Ascending aorta (tissue), 2 donors: ENCODE data around the gene EIF4EBP3. TPM values are rescaled to one million over a fixed set of nuclear protein-coding genes. Genes with fewer than 3 reads are reported as not detected.

ENCODE experiments used
- DNase-seq, 2 donors: peaks; one replicate each; pipeline ENCODE4 v3.0.0-alpha.2; 2019; ENCODE audit warnings: low spot score in 2 of 2
- H3K27ac ChIP-seq, 2 donors: fragments of 200-600 bp; sonication (generic); one replicate each; pipeline ENCODE4 v1.5.1; 2016 to 2017; ENCODE audit warnings: mild to moderate bottlenecking in 1 of 2
- H3K27me3 ChIP-seq: fragments of 200-600 bp; sonication (generic); one replicate; pipeline ENCODE4 v1.5.1; 2017
- H3K36me3 ChIP-seq, 2 donors: fragments of 200-600 bp; sonication (generic); one replicate each; pipeline ENCODE4 v1.5.1; 2016
- H3K4me1 ChIP-seq, 2 donors: fragments of 200-600 bp; sonication (generic); one replicate each; pipeline ENCODE4 v1.5.1; 2016 to 2017; ENCODE audit warnings: mild to moderate bottlenecking in 1 of 2
- H3K4me3 ChIP-seq, 2 donors: fragments of 200-600 bp; sonication (generic); one replicate each; pipeline ENCODE4 v1.5.1; 2016 to 2017; ENCODE audit warnings: mild to moderate bottlenecking in 1 of 2
- H3K9me3 ChIP-seq, 2 donors: fragments of 200-600 bp; sonication (generic); one replicate each; pipeline ENCODE4 v1.5.1; 2016
- intact Hi-C: fragments of 100-400 bp; cut with DNase I; formaldehyde crosslinking; loops from one replicate; pipeline ENCODE4 v1.15.1; 2023
- total RNA-seq: library from RNA; depleted of rRNA; stranded (reverse); fragments of >200 nt; gene quantifications from one replicate; pipeline ENCODE4 v1.1.0, GENCODE V29; 2016
- TF ChIP-seq, protein P1 (sequence below), 3 experiments: fragments of 200-600 bp in 2 of 3; fragments of 450-650 bp in 1 of 3; sonication (generic) in 2 of 3; IDR thresholded peaks; one replicate each; pipeline ENCODE4 v1.5.1; 2016 to 2019; ENCODE audit warnings: antibody characterized with exemption in 3 of 3, mild to moderate bottlenecking in 1 of 3, moderate library complexity in 1 of 3

The EIF4EBP3 gene
- total RNA-seq, 1 donor from 2014 or later, result 4.0 TPM

DNA sequence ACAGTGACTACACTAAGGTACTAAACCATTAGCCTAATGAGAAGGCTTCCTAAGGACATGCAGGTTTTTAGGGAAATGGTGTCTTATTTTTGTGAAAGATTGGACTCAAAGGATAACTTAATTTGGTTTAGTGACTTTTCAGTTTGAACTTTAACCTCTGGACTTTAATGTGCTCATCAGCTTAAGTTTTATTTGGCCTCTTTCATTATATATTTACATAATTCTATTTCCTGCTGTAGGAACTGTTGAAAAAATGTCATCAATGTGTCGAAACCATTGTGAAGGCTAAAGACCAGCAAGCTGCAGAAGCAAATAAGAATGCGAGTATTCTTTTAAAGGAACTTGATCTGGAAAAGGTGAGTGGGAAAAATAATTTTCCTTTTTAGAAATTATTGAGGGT, 34.3 kb upstream of the EIF4EBP3 start:
- Histone ChIP-seq H3K9me3 (no peaks in the 10 kb centered on the region), H3K4me1 (no peaks in the 10 kb centered on the region), H3K27ac (no peak overlapping the region), H3K4me3 (no peak overlapping the region), H3K36me3 (peaks cover 42 to 71% of the 10 kb centered on the region in 2 donors), H3K27me3 (no peaks in the 10 kb centered on the region)
- intact Hi-C loops, result no loop called here
- DNase-seq, result no peak
- TF ChIP-seq, protein P1, sequence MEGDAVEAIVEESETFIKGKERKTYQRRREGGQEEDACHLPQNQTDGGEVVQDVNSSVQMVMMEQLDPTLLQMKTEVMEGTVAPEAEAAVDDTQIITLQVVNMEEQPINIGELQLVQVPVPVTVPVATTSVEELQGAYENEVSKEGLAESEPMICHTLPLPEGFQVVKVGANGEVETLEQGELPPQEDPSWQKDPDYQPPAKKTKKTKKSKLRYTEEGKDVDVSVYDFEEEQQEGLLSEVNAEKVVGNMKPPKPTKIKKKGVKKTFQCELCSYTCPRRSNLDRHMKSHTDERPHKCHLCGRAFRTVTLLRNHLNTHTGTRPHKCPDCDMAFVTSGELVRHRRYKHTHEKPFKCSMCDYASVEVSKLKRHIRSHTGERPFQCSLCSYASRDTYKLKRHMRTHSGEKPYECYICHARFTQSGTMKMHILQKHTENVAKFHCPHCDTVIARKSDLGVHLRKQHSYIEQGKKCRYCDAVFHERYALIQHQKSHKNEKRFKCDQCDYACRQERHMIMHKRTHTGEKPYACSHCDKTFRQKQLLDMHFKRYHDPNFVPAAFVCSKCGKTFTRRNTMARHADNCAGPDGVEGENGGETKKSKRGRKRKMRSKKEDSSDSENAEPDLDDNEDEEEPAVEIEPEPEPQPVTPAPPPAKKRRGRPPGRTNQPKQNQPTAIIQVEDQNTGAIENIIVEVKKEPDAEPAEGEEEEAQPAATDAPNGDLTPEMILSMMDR (IDR thresholded peaks at IDR 0.05), result no peak

DNA sequence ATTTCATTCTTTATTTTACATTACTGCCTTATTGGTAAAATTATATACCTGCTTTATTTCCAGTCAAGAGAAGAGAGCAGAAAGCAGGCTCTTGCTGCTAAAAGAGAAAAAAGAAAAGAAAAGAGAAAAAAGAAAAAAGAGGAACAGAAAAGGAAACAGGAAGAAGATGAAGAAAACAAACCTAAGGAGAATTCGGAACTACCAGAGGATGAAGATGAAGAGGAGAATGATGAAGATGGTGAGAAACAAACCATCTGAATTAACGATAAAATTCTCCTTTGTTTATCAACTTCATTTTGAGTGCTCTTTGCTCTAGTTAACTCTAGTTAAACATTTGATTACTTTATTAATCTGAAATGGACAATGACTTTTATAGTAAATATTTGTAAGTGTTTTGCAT, 23.5 kb upstream of the EIF4EBP3 start:
- no peak overlapping the region for H3K27ac ChIP-seq
- TF ChIP-seq, protein P1 (IDR thresholded peaks at IDR 0.05), result no peak
- intact Hi-C loops, result no loop called here
- H3K27me3 ChIP-seq, result no peaks in the 10 kb centered on the region
- peaks cover 47 to 58% of the 10 kb centered on the region in 2 donors for H3K36me3 ChIP-seq
- H3K4me3 ChIP-seq, result no peak overlapping the region
- no peaks in the 10 kb centered on the region for H3K4me1 ChIP-seq
- no peaks in the 10 kb centered on the region for H3K9me3 ChIP-seq
- DNase-seq, result no peak

DNA sequence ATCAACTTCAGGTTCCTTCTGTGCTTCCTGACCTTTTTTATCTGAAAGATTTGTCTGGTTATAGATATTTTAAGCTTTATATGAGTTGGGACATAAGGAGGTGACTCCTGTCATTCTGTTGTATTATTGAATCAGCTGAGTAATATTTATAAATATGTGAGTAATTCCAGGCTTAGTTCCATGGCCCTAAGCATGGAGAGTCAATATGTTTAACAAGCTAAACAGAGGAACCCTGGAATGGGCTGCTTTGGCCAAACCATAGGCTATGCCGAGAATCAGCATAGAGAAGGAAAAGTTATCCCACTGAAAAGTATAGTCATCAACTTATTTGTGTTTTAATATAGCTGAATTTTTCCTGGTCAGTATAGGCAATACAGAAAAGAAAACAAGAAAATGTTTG, 7.2 kb upstream of the EIF4EBP3 start:
- intact Hi-C loops, result no loop called here
- TF ChIP-seq, protein P1 (IDR thresholded peaks at IDR 0.05), result no peak

DNA sequence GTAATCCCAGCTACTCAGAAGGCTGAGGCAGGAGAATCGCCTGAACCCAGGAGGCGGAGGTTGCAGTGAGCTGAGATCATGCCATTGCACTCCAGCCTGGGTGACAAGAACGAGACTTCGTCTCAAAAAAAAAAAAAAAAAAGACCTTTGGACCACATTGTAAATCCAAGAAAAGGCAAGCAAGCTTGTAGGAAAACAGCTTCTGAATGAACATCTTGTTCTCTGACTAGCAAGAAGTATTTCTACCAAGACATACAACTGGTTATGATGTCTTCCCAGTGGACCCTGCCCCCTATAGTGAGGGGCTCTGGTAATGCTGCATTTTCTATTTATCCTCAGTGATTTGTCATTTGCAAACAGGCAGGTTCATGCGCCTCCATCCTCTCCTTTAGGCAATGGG, 4.5 kb upstream of the EIF4EBP3 start:
- TF ChIP-seq, protein P1 (IDR thresholded peaks at IDR 0.05), result no peak
- Histone ChIP-seq H3K4me3 (no peak overlapping the region), H3K4me1 (peaks cover 6 to 8% of the 10 kb centered on the region in 2 donors), H3K36me3 (peaks cover 49 to 69% of the 10 kb centered on the region in 2 donors), H3K27me3 (no peaks in the 10 kb centered on the region), H3K27ac (no peak overlapping the region), H3K9me3 (no peaks in the 10 kb centered on the region)
- DNase-seq, result no peak
- intact Hi-C loops, result no loop called here

More for the DNA sequence above, 7.2 kb upstream of the EIF4EBP3 start:
- peaks cover 64 to 90% of the 10 kb centered on the region in 2 donors for H3K36me3 ChIP-seq
- H3K27ac ChIP-seq, result no peak overlapping the region
- H3K4me3 ChIP-seq, result no peak overlapping the region
- H3K4me1 ChIP-seq, result no peaks in the 10 kb centered on the region
- no peaks in the 10 kb centered on the region for H3K9me3 ChIP-seq
- no peaks in the 10 kb centered on the region for H3K27me3 ChIP-seq
- no peak for DNase-seq

DNA sequence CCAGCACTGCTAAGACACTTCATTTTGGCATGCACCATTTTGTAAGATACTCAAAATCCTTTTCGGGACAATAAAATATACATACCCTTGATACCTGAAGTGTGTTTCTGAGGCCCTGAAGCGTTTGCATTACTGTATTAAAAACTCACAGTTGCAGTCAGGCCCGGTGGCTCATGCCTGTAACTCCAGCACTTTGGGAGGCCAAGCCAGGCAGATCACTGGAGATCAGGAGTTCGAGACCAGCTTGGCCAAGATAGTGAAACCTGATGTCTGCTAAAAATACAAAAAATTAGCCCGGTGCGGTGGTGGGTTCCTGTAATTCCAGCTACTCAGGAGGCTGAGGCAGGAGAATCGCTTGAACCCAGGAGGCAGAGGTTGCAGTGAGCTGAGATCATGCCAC, 2.5 kb upstream of the EIF4EBP3 start:
- H3K27ac ChIP-seq, result no peak overlapping the region
- intact Hi-C loops, result loop anchor here (5.0 kb wide), 1 partner anchor 157 kb away; the partner anchor contains the start of gene ZMAT2
- no peak overlapping the region for H3K4me3 ChIP-seq
- TF ChIP-seq, protein P1 (IDR thresholded peaks at IDR 0.05), result no peak
- no peaks in the 10 kb centered on the region for H3K9me3 ChIP-seq
- H3K36me3 ChIP-seq, result peaks cover 41 to 50% of the 10 kb centered on the region in 2 donors
- no peaks in the 10 kb centered on the region for H3K27me3 ChIP-seq
- H3K4me1 ChIP-seq, result peaks cover 19 to 22% of the 10 kb centered on the region in 2 donors
- no peak for DNase-seq

DNA sequence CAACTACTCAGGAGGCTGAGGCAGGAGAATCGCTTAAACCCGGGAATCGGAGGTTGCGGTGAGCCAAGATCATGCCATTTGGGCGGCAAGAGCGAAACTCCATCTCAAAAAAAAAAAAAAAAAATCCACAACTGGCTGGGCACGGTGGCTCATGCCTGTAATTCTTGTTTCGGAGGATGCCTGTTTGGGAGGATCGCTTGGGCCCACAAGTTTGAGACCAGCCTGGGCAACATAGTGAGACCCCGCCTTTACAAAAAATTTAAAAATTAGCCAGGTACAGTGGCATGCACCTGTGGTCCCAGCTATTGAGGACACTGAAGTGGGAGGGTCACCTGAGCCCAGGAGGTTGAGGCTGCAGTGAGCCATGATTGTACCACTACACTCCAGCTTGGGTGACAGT, 1.9 kb upstream of the EIF4EBP3 start:
- intact Hi-C loops, result loop anchor here (2.0 to 5.0 kb wide), 2 partner anchors 119 to 157 kb away; partner anchors contain the start of genes WDR55 and ZMAT2
- no peaks in the 10 kb centered on the region for H3K27me3 ChIP-seq
- no peak overlapping the region for H3K27ac ChIP-seq
- H3K4me1 ChIP-seq, result peaks cover 19 to 22% of the 10 kb centered on the region in 2 donors
- H3K4me3 ChIP-seq, result no peak overlapping the region
- DNase-seq, result no peak
- TF ChIP-seq, protein P1 (IDR thresholded peaks at IDR 0.05), result no peak
- H3K36me3 ChIP-seq, result peaks cover 42 to 50% of the 10 kb centered on the region in 2 donors
- H3K9me3 ChIP-seq, result no peaks in the 10 kb centered on the region
